Stimulated activated CD4-positive, alpha-beta T cell treated with anti-CD3 and anti-CD28 coated beads, Interleukin-15, amount 100 ng/mL, for 24 hours (primary cell): ENCODE results near the gene AMPD3.

Experiments
- DNase-seq: peaks from one replicate; pipeline ENCODE4 v3.0.0-alpha.2; 2020

The AMPD3 gene

DNA sequence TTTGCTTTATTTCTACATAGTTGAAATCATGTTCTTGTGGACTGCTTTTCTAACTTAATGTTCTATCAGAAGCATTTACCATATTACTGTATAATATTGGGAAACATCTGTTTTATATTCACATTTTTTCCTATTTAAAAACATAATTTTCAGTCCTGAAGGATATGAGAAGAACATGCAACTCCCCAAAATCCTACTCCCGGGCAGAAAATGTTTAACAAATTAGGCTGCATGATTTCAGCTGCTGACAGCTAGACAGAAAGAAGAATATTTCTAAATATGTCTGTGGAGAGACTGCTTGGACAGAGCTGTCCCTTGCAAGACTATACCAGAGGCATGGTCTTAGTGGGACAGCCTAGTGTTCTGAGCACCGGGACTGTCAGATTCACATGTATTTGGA, 15.7 kb upstream of the AMPD3 start:
- DNase-seq = no peak

DNA sequence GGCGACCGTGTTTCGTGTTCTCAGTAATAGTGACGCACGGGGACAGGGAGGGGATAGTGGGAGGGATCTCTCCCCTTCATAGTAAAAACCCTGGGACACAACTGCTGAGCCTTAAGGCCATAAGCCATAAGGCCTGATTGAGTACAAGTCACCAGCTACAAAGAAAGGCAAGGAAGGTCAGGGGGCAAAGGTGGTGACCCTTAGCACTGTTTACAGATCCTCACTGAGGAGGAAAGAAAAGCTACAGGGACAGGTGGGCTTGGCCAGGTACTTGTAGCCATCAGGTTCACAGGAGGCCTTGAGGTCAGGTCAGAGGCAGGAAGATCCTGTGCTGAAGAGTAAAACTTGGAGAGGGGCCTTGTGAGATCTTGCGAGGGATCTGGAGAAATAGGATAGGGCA, 15.1 kb upstream of the AMPD3 start:
- DNase-seq = no peak

DNA sequence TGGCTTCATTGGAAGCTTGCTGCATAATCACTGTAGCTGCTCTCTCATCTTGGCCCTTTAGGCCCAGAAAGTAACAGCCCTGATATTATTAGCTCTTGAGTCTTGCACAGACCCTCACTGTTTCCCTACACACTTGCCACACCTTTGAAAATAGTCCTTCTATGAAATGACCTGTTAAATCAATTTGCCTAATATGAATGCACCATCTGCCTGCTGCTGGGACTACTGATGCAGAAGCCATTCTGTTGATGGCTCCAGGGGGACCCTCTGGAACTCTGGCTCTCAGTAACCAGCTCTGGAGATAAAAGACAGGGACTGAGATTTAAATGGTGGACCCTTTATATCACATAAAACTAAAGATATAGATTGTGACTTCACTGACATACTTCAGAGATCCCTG, 14.7 kb upstream of the AMPD3 start:
- DNase-seq = no peak

DNA sequence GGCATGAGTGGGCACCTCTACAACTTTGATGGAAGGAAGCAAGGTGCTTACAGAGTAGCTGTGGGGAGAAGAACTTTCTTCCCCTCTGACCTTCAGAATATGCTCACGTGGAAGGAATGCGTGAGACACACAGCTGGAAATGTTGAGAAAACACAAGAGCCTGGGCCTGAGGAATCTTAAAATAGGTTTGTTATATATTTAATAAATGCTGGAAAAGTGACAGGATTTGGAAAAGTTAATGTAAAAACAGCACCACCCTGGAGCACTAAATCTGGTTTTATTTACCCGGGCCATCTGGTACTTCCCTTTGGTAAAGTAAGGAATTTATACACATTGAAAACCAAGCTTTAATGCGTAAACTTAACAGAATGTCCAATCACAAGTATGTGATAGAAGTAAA, 14.0 kb upstream of the AMPD3 start:
- DNase-seq = no peak

DNA sequence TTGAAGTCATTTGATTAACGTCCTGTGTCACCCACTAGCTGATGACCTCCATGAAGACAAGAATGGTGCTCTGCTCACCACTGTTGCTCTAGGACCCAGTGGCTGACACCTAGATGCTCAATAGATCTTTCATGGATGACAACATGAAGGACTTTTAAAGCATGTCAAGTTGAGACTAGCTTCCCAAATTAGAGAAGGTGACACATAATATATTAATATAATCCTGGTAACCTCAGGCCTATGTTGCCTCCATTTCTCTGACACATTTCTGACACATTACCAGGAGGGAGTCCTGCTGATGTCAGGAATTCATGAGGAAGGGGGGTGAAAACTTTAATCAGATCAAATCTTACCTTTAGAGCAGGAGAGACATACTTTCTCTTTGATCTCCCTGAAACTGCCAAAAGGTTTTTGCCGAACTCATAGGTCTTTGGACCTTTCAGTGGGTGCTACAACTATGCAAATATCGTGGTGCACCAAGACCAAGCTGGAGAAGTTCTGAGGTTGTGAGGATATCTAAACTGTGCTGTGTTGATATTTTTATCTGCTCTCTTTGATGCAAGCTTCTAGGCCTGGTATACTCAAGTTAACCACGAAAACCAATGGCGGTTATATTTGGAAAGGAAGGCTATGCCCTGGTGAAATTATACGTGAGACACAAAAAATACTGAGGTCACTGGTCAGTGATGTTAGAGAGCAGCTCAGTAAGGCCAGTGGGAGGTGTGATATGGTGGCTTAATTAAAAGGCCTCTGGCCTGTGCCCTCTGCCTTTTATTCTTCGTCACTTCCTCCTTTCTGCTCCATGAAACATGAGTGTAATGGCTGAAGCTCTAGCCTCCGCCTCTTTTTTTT, 13.2 kb upstream of the AMPD3 start:
- no peak for DNase-seq

DNA sequence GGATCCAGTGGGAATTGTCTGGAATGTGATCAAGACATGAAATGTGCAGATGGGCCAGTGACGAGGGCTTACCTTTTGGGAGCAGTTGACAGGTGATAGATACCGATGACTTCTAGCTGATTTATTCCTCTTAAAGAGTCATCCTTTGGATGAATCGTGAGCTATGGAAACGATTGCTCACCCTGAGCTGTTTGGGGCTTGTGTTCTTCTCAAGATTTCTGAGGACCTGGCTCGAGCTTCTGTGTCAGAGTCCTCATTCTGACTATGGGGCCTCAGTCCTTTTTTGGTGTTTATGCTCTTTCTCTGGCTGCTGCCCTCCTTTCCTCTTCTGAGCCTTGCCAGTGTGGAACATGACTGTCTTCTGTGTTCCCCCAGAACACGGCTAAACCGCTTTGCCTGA, 11.9 kb upstream of the AMPD3 start:
- peak; percentile 49 for DNase-seq

DNA sequence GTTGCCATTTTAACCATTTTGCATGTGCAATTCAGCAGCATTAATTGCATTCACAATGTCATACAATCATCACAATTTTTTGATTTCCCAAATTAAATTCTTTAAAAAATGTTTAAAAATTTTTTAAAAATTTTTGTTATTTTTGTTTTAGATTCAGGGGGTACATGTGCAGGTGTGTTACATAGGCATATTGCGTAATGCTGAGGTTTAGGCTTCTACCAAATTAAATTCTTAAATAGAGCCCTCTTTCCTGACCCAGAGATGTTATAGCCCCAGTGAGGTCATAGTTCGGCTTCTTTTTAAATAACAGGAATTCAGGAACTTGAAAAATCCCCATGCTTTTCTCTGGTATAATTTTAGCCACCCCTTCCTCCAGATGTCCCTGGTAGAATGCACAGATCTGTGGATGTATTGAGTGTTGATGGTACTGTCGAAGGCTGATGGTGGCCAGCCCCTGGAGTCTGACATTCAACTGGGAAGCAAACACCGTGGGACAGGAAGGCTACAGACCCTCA, 11.3 kb upstream of the AMPD3 start:
- no peak for DNase-seq

DNA sequence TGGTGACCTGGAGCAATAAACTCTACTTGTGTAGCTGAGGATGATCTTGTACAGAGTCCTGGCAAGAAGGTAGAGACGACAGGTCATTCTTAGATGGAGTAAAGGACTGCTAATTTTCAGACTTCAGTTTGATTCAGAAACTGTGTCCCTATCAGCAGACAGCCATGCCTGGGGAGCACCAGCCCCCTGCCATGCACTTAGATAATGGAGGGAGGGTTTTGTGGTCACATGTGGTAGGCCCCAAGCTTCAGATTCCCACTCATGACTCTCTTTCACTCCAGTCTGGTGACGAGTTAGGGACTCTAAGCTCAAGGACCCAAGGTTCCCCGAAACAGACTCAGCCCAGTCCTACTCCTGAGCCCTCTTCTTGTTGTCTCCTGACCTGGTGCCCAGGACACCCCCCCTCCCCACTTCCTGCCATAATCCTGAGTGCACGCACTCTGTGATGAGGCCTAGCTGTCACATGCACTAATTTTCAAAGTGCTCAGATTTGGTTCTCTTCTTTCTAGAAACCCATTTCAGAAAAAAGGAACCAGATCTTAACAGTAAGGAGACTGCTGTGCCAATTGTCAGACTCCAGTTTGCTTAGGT, 10.2 kb upstream of the AMPD3 start:
- DNase-seq = no peak

DNA sequence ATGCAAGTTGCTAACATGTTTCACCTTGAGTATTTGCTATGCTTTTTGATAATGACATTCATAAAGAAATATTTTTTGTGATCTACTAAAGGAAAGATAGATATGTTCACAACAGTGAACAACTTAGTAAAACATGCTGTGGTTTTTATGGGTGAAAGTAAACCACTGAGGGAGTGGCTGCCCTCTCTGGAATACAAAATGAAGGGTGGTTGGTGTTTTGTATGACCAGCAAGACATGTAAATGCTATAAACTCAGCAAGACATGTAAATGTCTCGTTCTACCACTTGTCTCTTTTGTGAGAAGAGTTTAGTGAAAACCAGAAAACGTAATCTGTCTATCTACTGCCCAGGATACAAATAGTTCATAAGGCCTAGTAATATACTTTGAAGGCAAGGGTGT, 7.6 kb upstream of the AMPD3 start:
- DNase-seq = no peak

DNA sequence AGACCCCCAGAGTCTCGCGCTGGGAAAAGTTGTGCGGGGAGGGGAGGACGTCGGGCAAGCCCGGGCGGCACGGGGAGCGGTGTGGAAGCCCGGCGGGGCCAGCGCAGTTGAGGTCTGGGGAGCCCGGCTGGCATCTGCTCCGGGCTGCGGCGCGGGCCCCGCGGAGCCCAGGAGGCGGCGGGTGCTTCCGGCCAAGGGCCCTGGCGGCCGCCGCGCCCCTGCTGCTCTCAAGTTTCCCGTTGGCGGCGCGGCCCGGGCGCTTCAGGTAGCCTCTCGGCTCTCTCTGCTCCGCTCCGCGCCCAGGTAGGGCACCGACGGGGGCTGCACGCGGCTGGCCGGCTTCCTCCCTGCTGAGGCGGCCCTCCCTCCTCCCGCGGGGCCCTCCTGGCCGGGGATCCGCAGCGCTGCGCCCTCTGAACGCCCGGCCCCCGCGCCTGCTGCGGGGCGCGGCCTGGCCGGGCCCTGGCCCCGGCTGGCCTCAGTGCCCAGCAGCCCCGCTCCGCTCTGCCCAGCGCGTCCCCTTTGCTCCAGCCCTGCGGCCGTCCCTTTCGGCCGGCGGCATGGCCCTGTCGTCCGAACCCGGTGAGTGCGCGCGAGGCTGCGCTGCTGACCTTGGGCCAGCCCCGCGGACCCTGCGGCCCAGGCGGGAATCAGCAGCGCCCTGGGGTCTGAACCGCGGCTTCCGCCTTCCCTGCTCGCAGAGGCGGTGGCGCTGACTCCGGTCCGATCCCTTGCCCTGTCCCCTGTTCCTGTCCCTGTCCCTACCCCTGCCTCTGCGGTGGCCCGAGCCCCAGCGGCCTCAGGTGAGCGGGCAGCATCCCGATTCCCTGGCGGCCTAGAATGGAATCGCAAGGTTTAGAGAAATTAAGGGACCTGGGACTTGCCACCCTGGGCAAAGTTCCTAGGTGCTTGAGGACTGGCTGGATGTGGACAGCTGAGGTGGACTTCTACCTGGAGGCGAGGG, 4.3 kb upstream of the AMPD3 start:
- peak; percentile 71 for DNase-seq

DNA sequence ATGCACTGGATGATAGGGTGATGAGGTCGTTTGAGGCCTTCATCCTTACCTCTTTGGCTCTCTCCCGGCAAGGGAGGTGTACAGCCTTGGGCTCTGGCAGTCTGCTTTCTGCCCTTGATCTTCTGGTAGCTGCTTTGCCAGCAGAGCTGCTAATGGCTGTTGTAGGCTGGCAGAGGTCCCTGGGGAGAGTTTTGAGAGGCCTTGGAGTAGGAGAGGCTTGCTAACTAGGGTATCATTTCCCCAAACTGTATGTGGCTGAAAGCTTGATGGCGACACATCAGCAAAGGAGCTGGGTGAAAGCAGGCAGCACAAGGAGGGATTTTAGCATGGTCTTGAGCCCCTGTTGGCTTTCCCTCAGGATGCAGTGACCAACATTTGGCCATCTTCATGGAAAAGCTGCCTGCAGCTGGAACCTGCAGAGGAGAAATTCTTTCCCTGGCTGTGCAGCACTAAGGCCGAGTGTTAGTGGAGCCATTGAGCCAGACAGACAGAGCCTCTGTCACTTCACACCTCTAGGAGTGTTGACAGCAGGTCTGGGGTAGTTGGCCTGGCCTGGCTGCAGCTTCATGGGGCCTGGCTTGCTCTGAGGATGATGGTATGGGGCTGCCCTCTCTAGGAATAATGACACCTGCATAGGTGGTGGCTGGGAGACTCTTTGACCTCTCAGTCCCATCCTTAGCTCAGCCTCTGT, 3.5 kb upstream of the AMPD3 start:
- no peak for DNase-seq

DNA sequence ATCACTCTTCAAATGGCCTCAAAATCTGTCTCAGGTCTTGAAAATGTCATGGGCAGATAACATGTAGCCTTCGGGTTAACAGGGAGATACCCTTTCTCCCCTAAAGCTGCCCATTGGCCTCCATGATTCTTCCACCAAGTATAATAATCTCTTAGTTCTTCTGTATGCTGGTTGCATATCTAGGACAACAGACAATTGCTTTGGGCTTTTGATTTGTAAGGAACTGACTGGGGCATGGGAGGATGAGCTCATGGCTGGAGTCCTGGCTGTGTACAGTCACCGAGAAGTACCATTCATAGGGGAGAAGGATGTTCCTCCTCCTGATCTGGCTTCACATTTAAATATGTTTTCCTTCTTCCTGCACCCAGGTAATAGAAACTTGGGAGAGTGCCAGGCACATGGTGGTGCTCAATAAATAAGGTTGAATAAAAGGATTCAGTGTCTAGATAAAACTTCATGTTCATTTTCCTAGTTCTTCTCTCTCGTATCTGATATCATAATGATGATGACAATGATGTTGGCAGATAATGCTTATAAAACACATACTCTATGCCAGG, 2.8 kb upstream of the AMPD3 start:
- no peak for DNase-seq

DNA sequence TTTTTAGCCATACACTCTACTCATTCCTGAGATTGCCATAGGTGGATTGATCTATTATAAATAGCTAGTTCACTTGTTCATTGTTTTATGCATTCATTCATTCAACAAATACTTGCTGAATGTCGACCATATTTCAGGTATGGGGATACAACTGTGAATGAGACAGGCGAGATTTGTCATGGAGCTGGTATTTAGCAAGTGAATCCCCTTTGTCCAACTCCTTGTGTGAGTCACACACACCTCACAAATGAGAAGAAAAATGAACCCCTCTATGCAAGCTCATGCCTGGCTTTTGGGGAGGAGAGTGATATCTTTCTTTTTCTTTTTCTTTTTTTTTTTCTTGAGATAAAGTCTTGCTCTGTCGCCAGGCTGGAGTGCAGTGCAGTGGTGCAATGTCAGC, 1.8 kb upstream of the AMPD3 start:
- no peak for DNase-seq

DNA sequence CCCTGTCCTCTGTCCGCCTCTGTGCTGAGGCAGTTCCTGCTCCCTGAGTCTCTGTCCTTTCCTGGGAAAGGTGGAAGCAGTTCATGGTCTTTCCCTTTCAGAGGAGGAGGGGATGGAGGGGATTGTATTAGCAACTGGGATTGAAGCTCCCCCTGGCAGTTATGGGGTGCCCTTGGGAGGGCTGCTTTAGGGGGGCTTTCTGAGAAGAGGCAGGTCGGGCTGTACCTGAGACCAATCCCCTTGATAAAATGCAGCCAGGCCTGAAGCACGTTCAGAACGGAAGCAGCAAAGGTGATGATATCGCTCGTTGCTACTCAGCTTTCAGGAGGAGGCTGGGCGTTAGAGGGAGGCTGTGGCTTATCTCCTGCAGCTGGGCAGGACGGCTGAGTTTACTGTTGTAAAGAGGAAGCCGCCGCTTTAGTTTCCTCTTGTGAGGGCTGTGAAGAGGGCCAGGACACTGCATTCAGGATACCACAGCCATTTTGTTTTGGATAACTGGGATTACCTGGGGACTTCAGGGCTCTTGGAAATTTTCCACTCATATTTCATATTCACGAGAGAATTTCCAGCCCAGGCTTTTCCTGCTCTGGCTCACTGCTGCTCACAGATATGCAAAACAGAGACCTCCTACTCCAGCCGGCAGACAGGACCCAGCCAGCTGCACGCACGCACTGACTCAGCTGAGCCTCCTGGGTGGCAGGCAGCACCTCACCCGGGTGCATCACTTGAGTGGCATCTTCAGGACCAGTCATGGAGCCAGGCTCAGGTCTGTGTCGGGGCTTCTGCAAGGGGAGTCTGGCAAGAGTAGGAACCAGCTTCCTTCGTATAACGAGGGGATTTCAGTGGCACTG, 798 bp downstream of the AMPD3 start:
- DNase-seq = peak; percentile 86

DNA sequence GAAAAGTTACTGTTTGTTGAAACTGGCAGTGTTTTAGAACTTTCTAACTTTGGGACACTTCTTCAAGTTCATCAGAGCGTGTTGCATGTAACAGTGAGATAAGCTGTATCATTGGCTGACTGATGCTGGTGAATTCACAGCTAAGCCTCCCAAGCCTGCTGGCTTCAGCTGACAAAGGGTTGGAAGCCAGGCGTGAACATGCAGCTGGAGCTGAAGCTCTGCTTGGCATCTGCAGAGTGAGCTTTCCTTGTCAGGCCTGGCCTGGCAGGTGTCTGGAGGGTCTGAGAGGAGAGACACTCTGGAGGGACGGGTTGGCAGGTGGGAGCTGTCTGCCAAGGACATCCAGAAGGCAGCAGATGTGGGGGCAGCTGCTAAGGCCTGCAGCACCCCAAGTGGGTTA, 1.5 kb downstream of the AMPD3 start:
- peak; percentile 12 for DNase-seq

DNA sequence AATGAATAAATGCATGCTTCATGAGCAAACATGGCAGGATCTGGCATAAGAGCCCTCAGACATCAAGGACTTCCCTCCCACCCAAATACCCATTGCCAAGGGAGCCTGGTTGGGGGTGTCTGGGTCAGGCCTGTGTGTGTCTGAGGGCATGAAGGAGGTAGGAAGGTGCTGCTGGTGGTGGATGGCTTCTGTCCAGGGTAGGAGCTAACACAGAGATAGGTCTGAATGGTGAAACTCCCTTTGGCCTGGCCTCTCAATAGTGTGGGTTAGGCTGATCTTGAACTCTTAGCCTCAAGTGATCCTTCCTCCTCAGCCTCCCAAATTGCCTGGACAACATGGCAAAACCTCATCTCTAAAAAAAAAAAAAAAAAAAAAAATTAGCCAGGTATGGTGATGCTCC, 2.8 kb downstream of the AMPD3 start:
- no peak for DNase-seq

DNA sequence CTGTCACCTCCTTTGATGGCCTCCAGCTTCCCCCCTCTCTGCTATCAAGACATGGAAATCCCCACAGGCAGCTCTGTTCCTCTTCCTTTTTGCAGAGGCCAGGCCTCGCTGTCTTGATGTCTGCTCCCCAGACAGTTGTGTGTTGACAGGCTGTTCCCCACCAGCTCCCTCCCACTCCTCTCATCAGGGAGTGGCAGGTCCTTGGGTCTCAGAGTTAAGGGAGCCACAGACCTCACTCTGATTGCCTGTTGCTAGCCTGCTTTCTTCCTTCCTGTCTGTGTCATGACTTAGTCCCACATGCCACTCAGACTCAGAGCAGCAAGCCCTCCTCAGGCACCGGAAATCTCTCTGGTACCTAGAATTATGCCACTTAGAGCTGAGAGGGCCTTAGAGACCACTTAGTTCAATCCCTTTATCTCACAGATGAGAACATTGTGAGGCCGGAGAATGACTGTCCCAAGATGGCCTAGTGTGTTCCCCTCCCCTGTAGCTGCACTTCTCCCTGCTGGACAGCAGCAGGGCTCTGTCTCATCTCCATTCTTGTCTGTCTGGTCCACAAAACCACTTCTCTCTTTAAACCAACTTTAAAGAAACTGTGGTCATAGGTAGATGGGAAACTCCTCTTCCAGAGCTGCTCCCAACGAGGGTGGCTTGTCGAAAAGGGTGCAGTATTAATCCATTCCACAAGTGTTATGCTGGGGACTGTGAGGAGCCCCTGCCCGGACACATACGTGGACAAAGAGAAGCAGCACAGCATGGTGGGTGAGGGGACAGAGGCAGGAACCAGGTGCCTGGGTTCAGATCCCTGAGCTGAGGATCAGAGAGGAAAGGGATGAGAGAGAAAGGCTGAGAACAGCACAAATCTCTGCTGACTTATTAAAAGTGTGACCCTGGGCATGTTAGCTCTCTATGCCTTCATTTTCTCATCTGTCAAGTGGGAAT, 4.2 kb downstream of the AMPD3 start:
- DNase-seq = peak; percentile 67

DNA sequence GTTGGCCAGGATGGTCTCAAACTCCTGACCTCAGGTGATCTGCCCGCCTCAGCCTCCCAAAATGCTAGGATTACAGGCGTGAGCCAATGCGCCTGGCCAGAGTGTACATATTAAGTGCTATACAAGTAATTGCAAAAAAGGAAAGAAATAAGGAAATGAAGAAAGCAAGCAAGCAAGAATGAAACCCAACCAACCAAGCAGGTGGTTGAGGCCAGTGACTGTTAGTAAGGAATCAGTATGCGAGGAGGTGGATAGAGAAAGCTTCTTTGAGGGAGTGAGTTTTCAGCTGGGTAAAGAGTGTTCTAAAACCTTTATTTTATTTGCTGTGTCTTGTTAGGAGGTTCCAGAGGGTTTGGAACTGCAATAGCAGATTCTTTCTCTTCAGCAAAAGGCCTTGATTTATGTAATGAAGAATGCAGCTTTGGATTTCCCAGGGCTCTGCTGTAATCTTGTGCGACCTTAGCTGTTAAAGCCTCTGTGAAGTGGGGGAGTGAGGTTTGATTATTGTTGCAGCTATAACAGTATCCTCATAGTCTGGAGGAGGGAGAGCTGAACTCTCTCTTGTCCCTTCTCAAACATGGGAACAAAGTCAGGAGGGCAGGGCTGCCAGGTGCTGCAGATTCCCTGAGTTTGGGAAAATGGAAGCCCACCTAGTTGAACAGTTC, 5.7 kb downstream of the AMPD3 start:
- no peak for DNase-seq

DNA sequence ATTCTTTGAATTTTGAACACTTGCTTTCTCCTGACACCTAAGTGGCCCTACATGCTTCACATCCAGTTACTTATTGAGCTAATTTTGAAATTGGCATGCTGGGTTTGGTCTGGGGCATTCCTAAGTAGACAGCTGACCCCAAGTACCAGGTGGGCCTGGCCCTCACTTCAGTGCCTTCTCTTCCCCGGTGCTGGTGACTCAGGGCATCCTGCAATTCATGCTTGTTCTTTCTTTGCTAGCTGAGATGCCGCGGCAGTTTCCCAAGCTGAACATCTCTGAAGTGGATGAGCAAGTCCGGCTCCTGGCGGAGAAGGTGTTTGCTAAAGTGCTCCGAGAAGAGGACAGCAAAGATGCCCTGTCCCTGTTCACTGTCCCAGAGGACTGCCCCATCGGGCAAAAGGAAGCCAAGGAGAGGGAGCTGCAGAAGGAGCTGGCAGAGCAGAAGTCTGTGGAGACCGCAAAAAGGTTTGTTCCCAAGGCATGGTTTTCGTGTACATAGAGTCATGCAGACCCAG, 6.3 kb downstream of the AMPD3 start:
- DNase-seq = no peak
